ENCODE measurements around the gene OR51E2.
"Not testable (repeated sequence)": the region's sequence is repeated elsewhere in the genome, so short reads cannot be mapped to it uniquely, and the experiment has no call there.

Gene OR51E2, protein sequence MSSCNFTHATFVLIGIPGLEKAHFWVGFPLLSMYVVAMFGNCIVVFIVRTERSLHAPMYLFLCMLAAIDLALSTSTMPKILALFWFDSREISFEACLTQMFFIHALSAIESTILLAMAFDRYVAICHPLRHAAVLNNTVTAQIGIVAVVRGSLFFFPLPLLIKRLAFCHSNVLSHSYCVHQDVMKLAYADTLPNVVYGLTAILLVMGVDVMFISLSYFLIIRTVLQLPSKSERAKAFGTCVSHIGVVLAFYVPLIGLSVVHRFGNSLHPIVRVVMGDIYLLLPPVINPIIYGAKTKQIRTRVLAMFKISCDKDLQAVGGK

DNA sequence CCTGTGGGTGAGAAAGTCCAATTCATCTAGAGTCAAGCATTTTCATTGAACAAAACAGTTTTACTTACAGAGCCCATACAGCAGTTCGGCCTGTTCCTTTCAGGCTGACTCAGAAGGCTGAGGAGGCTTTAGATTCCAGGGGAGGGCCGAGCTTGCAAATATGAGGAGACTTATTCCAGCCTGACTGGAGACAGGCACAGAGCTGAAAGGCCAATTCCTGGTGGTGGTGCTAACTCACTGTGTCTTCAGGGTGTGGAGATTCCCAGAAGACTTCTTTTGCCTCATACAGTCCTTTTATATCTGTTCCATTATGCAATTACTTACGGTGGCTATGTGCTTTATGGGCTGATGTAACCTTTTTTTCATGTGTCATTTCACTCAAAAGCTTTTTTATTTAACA, at the start of gene OR51E2:
Gene OR51E2 (minus strand): TSS at position 269 of the 400 bp plus-strand sequence. CDS start 15,142 bp downstream, outside the sequence.
- no peak for DNase-seq

DNA sequence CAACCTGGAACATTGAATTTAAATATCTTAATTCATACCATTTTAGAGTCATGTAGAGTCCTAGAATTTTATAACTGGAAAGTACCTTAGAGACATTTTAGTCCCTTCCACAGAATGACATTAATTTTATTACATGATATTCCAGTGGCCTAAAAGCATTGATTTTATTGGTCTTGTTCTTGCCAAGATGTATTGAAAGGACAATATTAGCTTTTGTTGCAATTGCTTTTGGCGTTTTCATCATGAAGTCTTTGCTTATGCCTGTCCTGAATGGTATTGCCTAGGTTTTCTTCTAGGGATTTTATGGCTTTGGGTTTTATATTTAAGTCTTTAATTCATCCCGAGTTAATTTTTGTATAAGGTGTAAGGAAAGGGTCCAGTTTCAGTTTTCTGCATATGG, 43.1 kb upstream of the OR51E2 start:
- no peak for DNase-seq

DNA sequence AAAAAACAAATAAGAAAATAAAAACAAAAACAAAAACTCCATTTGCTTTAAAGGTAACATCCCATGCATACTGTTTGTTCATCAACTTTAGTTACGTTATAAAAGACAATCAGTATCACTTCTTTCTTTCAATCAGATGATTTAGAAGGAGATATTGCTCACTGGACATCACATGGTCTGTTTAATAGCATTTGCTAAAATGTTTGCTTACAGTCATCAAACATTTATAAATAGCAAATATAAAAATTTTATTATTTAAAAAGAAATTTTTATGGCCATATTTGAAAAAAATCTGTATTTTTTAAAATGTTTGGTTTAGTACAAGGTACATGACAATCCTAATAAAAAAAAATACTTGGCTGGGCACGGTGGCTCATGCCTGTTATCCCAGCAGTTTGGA, 29.5 kb upstream of the OR51E2 start:
- no peak for DNase-seq

DNA sequence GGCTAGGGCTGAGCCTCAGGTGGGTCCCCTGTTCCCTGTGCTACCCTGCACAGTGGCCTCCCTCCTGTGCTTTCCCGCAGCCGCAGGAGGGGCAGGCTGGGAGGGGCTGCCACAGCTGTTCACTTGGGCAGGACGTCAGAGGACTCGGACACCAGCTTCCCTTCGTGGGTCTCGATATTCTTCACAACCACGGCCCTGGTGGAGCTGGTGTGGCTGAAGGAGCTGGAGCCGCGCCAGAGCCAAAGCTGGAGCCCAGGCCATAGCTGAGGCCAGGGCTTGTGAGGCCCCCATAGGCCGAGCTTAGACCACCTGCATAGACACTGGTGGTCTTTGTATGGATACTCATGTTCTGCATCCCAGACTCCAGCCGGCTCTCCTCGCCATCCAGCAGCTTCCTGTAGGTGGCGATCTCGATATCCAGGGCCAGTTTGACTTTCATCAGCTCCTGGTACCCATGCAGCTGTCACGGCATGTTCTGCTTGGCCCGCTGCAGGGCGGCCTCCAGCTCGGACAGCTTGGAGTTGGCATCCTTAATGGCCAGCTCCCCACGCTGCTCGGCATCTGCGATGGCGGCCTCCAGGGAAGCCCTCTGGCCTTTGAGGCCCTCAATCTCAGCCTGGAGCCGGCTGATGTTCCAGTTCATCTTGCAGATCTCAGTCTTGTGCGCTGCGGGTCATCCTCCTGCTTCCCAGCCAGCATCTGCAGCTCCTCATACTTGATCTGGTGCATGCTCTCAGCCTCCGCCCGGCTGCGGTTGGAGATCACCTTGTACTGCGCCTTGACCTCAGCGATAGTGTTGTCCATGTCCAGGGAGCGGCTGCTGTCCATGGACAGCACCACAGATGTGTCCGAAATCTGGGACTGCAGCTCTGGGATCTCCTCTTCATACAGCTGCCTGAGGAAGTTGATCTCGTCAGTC, 25.2 kb upstream of the OR51E2 start:
- DNase-seq = not testable (repeated sequence)

DNA sequence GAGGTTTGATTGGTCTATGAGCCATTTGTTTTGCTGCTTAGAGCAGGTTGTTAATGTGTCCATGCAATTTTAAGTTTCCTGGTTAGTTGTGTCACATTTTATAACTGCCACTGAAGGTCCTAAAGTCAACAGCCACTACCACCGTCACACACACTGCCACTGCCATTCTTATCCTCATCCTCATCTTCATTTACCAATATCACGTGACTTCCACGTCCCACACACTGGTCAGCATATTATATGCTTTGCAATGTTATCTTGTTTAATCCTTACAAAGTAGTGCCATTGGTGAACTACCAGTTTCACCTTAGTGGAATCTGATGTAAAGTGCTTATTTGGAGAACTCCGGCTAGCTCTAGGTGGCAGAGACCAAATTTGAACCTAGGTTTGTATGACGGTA, 16.6 kb upstream of the OR51E2 start:
- DNase-seq = no peak

DNA sequence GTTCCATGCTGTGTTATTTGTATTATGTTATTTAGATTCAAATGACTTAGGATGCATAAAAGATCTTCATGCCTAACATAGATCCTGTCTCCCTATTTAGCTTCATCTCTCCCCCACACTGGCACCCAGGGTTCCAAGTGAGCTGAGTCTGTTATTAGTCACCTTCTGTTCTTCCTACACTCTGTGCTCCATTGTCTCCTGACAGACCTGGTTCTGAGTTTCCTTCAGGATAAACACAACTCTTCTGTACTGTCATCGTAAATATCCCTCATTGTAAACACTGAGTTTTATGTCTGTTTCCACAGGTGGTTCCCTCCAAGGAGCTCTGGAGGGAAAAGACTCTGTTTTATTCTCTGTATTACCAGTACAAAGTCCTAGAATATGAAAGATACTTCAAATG, 15.6 kb upstream of the OR51E2 start:
- DNase-seq = no peak

DNA sequence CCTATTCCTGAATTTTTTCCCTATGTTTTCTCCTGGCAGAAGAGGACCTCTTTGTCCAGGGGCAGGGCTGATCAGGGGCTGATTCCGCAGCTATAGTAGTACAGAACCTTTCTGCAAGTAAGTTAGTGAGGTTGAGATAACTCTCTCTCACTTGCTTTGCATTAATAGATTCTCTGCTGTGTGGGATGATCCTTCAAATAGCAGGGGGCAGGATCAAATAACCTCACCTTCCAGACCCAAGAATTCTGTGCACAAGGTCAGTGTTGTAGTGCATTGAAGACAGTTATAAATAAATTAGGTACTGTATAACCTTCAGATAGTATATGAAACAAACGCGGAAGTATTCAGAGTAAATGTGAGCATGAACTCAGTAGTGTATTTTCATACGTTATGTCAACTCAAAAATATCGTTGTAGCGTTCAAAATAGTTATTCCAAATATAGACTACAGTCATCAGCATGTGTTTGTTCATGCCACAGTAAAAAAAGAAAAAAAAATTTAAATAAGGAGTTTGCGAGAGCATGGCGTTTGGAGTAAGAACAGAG, 7.2 kb upstream of the OR51E2 start:
- no peak for DNase-seq

DNA sequence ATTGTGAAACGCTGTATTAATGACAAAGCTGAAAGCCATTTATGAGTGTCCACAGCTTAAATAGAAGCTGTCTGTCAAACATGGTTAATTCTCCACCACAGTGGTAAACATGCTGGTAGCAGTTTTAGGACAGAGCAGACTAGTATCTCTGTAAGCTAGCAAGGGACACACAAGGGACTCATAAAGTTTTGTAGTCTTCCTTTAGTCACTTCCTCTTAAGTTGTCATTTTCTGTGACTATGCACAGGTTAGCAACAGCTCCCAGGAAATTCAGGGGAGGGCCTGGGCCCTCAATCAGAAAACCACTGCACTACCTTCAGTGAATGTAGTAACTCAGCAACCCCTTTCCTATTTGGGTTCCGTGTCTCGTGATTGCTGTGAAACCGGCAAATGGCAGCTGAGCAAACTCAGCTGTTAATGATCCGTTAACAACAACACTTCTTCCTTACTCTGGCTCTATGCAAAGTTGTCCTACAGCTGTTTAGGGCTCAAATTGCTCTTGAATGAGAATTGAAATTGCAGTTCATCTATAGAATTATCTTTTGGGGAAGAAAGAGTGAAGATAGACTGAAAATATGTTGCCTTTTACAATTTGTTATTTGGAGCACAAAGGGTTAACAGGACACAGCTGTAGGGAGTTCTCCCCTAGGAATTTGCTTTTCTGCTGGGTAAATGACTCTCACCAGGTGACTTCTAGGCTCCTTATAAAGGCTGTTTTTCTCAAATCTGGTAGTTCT, 6.6 kb upstream of the OR51E2 start, which contains the start of gene MMP26:
Gene MMP26 (plus strand): TSS at position 731 of the 736 bp plus-strand sequence.
- no peak for DNase-seq

DNA sequence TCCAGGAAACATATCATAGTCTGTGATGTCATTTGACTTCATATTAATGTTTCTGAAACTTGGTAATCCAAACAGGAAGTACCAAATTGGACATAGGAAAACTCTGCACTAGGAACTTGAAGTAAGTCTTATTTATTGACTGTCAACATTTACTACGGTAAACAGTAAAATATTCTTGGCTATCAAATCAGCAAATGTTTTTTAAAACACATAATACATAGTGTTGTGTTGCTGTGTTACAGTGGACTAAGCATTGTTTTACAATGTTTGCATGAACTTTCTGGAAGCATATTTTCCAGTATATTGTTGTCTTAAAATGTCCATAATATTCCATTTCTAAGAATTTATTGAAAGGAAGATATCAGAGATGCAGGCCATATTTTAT, 2.8 kb upstream of the OR51E2 start:
- DNase-seq = no peak

DNA sequence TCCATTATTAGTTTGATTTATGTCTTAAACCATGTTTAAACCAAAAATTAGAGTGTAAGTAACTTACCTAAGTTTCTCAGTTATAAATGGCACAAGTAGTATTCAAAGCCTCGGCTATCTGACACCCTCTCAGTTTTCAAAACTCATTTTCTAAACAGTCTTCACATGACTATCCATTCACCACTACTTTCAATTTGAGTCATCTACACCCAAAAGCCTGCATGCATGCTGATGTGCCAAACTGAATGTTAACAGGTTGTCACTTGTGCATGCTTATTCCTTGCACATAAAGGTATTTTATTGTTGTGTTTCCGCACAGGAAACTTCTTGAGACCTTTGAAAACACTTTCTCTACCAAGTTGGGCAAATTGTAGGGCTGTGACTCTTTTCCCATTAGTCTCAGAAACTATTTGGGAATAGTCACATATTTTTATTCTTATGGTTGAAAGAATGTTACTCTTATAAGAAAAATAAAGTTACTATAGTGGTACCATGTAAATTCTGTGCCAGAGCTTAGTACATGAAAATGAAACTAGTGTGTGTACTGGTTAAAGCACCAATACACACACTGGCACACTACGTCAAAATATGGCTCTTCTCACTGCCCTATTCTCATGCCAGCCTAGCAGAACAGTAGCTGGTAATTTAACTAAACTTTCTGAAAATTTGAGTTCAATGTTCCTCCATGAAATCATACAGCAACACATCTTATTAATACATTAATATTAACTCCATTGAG, 2.2 kb upstream of the OR51E2 start:
- no peak for DNase-seq

DNA sequence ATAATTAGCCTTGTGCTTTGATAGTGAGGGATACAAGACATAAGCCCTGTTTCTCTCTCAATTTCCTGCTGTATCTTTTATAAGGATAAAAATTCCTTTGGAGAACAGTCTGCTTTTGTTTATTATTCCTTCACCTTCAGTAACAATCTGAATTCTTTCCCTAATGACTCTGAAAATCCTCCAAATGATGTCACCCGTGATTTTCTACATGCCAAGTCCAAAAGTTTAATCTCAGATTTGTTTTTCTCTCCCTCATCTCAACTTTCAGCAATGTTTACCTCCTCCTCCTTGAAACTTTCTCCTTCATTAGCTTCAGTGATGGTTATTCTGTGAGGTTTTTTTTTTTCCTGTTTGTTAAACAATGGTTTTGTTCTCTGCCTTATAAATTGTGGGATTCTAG, 2.2 kb downstream of the OR51E2 start:
- DNase-seq = no peak

DNA sequence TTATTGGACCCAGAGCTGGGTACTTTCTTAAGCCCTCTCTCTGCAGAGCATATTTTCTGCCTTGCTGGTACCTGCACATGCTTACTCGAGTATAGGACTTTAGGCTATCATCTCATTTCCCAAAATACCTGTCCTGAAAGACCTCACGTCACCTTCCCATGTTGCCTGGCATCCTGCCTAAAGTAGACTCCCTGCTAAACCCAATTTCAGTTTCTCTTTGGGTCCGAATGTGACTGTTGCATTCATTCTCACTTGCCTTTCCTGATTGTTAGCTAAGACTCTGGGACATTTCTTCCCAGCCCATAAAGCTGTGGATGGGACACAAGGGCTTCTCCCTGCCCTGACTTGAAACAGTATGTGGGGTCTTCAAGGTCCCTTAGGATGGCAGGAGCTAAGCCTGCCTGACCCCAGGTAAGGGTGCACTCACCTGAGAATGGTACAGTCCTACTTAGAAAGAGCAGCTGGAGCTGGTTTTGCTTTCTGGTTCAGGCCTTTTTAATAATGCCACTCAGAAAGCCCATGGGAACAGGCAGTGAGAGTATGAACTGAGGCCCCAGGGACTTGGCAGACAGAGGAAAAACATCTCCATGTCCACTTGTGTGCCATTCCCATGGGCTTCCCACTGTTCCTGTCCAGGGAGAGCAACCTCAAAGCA, 12.9 kb downstream of the OR51E2 start:
- no peak for DNase-seq

DNA sequence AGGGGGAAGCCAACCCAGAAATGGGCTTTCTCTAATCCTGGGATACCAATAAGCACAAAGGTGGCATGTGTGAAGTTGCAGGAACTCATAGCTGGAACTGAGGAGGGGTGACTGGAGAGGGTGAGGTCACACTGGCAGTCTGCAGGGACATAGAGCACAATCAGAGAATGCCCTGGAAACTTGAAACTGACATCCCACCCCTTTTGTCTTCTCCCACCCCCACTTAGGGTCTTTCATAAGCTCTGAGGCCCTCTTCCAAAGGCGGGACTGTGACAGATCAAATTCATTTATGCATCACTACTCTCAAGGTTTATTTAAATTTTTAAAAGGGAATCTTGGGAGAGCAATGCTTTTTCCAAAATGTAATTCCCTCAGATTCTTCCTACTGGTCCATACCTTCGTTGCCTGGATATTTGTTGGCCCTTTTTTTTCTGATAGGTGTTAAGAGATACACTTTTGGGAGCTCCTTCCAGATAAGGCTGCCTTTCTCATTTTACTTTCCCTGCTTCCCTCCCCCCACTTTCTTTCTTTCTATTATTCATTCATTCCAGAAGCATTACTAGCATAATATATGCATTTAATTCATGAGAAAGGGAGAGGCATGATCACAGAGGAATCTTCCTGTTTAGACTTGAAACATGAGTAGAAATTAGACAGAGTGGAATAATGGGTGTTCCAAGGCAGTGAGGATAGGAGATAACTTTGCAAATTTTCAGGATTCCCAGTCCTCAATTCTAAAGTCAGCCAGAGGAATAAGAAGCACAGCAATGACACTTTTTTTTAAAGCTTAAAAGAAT, 14.8 kb downstream of the OR51E2 start:
- DNase-seq = no peak

DNA sequence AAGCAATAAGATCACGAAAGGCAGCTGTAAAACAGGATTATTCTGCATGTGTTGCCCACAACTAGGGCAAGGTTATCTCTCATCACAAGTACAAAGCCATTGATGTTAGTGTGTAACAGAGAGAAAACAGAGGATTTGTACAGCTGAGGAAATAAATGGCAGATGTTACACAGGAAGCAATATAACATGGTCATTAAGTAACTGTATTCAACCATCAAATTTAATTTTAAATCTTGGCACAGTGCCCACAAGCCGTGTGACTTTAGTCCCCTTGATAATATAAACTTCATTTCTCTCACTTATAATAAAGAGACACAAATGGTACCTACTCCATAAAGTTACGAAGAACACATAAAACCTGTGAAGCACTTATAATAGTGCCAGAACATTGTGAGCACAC, 17.3 kb downstream of the OR51E2 start:
- DNase-seq = no peak

DNA sequence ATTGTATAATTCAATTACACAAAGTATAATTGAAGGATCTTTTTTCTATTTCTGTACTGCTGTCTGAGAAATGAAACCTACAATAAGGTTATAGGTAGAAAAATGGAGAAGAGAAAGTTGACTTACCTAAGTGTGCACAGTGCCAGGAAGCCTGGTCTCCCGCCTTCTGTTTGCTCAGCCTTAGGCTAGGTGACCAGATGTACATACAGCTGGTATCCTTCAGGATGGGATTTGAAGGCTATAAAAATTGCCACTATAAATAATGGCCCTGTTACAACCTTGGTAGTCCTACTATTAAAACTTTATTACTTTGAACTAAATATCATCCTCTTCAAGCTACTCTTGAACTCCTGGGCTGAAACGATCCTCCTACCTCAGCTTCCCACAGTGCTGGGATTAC, 19.7 kb downstream of the OR51E2 start:
- DNase-seq = no peak

DNA sequence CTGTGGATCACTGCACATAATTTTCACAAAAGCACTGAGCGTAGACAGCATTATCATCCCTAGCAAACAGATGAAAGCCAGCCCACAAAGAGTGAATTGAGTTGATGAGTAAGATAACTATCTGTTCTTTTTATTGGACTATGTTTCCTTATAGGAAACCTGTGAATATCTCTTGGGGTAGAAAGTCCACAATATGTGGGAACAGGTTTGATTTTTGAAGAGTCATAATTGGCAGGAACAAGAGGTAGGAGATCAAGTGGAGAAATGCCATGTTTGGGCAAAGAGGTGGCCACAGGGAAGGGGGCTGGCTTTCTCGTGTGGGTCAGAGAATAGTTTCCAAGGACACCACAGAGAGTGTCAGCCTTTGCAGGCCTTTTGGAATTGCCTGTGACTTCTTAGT, 23.9 kb downstream of the OR51E2 start:
- no peak for DNase-seq

DNA sequence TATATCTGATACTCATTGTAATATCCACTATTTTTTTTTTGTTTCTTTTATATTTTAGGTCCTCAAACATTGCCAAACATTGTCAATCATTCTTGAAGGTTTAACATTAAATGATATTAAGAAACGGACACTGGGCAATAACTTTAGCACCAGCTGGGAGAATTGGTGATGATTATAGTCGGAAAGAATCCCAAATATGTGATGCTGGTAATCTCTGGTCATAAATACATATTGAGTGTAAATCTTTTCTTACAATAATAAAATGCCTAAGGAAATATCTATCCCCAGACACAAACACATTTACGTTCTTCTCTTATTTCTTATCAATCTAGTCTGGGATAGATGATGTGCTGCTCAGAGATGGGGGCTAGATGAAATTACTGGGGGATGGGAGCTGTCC, 25.2 kb downstream of the OR51E2 start:
- DNase-seq = no peak

DNA sequence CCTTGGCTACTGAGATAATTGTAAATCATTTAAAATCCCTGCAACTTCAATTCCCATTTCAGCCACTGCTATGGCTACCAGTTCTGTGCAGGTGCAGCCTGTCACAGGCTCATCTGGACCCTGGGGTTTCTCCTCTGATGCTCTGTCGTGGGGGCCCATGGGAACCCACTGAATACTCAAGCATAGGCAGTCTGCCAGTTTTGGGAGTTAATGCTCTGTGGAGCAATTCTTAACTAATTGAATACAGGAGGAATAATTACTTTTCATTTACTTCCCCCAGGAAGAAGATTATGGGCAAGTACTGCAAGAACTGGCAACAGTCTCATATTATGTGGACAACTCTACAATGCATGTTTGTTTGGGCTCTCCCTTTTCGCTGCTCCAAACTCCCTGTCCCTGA, 25.9 kb downstream of the OR51E2 start:
- DNase-seq = no peak

DNA sequence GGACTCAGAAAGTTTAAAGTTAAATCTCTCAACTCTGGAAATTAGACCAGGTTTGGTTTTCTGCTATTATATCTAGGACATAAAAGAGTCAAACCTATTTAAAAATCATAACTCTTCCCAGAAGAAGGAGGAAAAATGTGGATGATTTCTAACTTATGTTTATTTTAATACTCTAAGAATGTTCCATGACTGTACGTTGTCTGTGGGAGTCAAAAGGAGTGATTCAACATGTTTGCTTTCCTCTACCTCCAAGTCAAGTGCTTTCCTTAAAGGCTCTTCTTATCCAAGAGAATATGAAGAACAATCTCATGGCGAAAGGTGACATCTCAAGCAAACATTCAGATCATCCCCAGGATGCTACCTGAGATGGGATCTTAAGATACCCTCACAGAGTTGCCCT, 32.2 kb downstream of the OR51E2 start:
- no peak for DNase-seq

DNA sequence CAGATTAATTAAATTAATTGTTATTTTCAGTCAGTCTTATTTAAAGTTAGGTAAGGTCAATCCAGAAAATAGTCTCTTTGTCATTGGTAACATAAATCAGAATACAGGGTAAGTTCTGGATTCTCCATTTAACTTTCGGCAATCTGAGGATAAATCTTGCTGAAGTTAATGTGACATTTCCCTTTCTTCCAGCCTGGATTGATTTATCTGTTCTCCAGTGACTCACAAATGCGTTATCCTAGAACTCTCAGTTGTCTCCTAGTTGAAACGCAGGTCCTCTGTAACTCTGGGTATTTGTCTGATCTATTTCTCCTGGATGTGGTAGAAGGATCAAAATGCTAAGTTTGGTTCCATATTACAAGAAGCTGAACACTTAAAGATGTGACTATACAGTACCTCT, 32.9 kb downstream of the OR51E2 start:
- no peak for DNase-seq

DNA sequence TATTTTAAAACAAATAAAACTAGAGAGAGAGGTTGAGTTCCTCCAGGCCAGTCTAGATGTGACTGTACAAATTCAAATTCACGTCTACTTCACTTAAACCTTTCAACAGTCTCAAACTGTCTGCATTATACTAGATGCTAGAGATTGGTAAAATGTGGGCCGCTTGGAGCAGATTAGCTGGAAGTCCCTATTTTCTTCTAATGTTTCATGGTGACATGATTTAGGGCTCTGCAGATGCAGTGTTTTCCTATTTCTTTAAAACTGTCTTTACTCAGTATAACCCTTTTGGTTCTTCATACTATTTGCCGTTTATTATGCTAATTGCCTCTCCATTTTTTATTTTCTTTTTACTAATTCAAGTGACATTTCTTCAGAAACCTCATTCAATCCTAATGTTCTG, 33.5 kb downstream of the OR51E2 start:
- no peak for DNase-seq
